ENCODE measurements around the gene NPTX2. TPM values are rescaled to one million over a fixed set of nuclear protein-coding genes. Genes with fewer than 3 reads are reported as not detected.

Gene NPTX2
- total and polyA plus RNA-seq, 9 donors: 7.3 to 18.7 (median 9.7) TPM

- peaks cover 5% of the 10 kb centered on the region for H3K9me3 ChIP-seq (replicated peaks; ENCODE audit: control insufficient read depth, low read depth, low read length)
- WGBS (ENCODE audit: insufficient coverage): 11% methylated on average over 7 of the region's 9 CpGs
- H3K27ac ChIP-seq (ENCODE audit: low read length): peak overlapping the region; percentile 51
- no peak overlapping the region for H3K4me3 ChIP-seq (ENCODE audit: low read length)
- peaks cover 20% of the 10 kb centered on the region for H3K4me1 ChIP-seq (ENCODE audit: control insufficient read depth, insufficient read depth, low read length)
- no peaks in the 10 kb centered on the region for H3K36me3 ChIP-seq (ENCODE audit: control insufficient read depth, insufficient read depth, low read length)
- no peaks in the 10 kb centered on the region for H3K27me3 ChIP-seq (ENCODE audit: control insufficient read depth, insufficient read depth, low read length)
- peak; percentile 98 for DNase-seq
Observed at GRCh38 chr7:98669329-98670000, 52.4 kb downstream of the NPTX2 start.

DNA sequence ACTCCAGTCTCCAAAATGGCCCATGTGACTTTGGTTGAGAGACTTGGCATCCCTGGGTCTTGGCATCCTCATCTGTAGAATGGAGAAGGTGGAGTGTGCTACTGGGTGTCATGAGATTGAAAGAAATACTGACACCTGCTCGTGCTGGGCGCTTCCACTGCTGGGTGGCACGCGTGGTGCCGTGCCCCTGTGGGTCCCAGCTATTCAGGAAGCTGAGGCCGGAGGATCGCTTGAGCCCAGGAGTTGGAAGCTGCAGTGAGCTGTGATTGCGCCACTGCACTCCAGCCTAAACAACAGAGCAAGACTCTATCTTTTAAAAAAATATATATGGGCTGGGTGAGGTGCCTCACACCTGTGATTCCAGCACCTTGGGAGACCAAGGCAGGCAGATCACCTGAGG lies 53.1 kb downstream of the NPTX2 start:
- WGBS (ENCODE audit: insufficient coverage): 88% methylated on average over 6 of the region's 8 CpGs
- Histone ChIP-seq H3K27ac (ENCODE audit: low read length) (no peak overlapping the region), H3K27me3 (ENCODE audit: control insufficient read depth, insufficient read depth, low read length) (no peaks in the 10 kb centered on the region), H3K4me1 (ENCODE audit: control insufficient read depth, insufficient read depth, low read length) (peaks cover 20% of the 10 kb centered on the region), H3K4me3 (ENCODE audit: low read length) (no peak overlapping the region), H3K9me3 (replicated peaks; ENCODE audit: control insufficient read depth, low read depth, low read length) (peaks cover 5% of the 10 kb centered on the region), H3K36me3 (ENCODE audit: control insufficient read depth, insufficient read depth, low read length) (no peaks in the 10 kb centered on the region)
- DNase-seq: peak; percentile 15

- Histone ChIP-seq H3K9me3 (replicated peaks; ENCODE audit: control insufficient read depth, low read depth, low read length) (peaks cover 5% of the 10 kb centered on the region), H3K36me3 (ENCODE audit: control insufficient read depth, insufficient read depth, low read length) (no peaks in the 10 kb centered on the region), H3K27ac (ENCODE audit: low read length) (no peak overlapping the region), H3K27me3 (ENCODE audit: control insufficient read depth, insufficient read depth, low read length) (no peaks in the 10 kb centered on the region), H3K4me1 (ENCODE audit: control insufficient read depth, insufficient read depth, low read length) (peaks cover 20% of the 10 kb centered on the region), H3K4me3 (ENCODE audit: low read length) (no peak overlapping the region)
- no CpG with 5 or more reads among the region's 2 CpGs for WGBS (ENCODE audit: insufficient coverage)
- DNase-seq: no peak
Observed at GRCh38 chr7:98671733-98672331, 54.7 kb downstream of the NPTX2 start.

DNA sequence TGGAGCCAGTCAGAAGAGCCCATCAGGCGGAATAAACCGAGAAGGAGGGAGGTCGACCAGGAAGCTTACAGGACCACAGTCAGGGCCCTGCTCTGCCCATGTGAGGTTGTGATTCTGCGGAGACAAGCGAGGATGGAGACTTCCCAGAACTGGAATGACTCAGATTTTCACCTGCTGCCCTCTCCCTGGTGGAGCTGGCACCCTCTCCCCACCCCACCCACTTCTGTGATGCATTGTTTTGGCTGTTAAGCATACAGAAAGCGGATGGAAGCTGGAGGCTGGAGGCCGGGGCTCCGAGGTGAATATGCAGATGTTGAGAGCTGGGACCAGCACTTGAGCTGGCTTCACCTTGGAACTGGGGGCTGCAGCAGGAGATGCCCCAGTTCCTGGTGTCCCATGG lies 57.4 kb downstream of the NPTX2 start:
- Histone ChIP-seq H3K27me3 (ENCODE audit: control insufficient read depth, insufficient read depth, low read length) (no peaks in the 10 kb centered on the region), H3K4me1 (ENCODE audit: control insufficient read depth, insufficient read depth, low read length) (peaks cover 6% of the 10 kb centered on the region), H3K4me3 (ENCODE audit: low read length) (no peak overlapping the region), H3K9me3 (replicated peaks; ENCODE audit: control insufficient read depth, low read depth, low read length) (peaks cover 7% of the 10 kb centered on the region), H3K36me3 (ENCODE audit: control insufficient read depth, insufficient read depth, low read length) (no peaks in the 10 kb centered on the region), H3K27ac (ENCODE audit: low read length) (no peak overlapping the region)
- 76% methylated on average over 7 of the region's 8 CpGs for WGBS (ENCODE audit: insufficient coverage)
- no peak for DNase-seq

DNA sequence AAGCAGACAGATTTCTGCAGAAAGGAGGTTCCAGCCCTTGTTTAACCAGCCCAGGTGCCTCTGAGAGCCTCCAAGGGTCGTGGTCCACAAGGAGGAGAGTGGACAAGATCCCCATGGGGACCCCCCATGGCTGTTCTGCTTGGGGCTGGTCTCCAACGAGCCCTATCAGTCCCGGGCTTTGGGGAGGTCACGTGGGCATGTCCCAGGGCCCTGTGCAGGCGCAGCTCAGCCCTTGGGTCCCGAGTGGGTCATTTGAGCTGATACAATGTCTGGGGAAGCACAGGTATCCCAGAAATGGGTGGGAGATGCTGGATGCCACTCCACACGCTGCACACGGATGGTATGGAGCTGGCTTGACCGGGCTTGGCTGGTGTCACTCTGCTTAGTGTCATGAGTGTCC lies 57.8 kb downstream of the NPTX2 start:
- H3K4me1 ChIP-seq (ENCODE audit: control insufficient read depth, insufficient read depth, low read length): peaks cover 2% of the 10 kb centered on the region
- DNase-seq: no peak
- H3K36me3 ChIP-seq (ENCODE audit: control insufficient read depth, insufficient read depth, low read length): no peaks in the 10 kb centered on the region
- no peak overlapping the region for H3K27ac ChIP-seq (ENCODE audit: low read length)
- H3K4me3 ChIP-seq (ENCODE audit: low read length): no peak overlapping the region
- H3K27me3 ChIP-seq (ENCODE audit: control insufficient read depth, insufficient read depth, low read length): no peaks in the 10 kb centered on the region
- peaks cover 7% of the 10 kb centered on the region for H3K9me3 ChIP-seq (replicated peaks; ENCODE audit: control insufficient read depth, low read depth, low read length)
- 64% methylated on average over 5 of the region's 9 CpGs for WGBS (ENCODE audit: insufficient coverage)

DNA sequence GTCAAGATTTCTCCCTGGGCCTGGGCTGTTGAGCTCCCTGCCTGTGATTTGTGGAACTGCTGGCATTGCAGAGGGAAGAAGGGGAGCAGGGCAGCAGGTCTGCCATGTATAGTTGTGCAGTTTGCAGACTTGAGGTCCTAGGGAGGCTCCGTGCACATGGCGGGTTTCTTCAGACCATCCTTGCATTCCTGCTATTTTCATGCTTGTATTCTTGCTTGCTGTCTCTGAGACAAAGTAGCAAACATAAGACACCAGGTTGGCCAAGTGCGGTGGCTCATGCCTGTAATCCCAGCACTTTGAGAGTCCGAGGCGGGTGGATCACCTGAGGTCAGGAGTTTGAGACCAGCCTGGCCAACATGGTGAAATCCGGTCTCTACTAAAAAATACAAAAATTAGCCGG lies 61.1 kb downstream of the NPTX2 start:
- Histone ChIP-seq H3K4me3 (ENCODE audit: low read length) (no peak overlapping the region), H3K27ac (ENCODE audit: low read length) (no peak overlapping the region), H3K9me3 (replicated peaks; ENCODE audit: control insufficient read depth, low read depth, low read length) (peaks cover 2% of the 10 kb centered on the region), H3K27me3 (ENCODE audit: control insufficient read depth, insufficient read depth, low read length) (no peaks in the 10 kb centered on the region), H3K36me3 (ENCODE audit: control insufficient read depth, insufficient read depth, low read length) (no peaks in the 10 kb centered on the region), H3K4me1 (ENCODE audit: control insufficient read depth, insufficient read depth, low read length) (peaks cover 3% of the 10 kb centered on the region)
- WGBS (ENCODE audit: insufficient coverage): 96% methylated on average over 6 of the region's 7 CpGs
- DNase-seq: no peak

Other genes starting within 250 kb of the NPTX2 start
- 2.9 TPM for gene BAIAP2L1, start 216.2 kb upstream of the NPTX2 start, total RNA-seq
- gene BAIAP2L1, start 216.2 kb upstream of the NPTX2 start, polyA plus RNA-seq (ENCODE audit: insufficient read depth in 1 of 8, insufficient read length in 8 of 8, low replicate concordance in 1 of 8): 10 to 100 TPM in 1 of 8 donors, 1 to 10 TPM in 7; 5.4 to 12.2 (median 6.9) TPM